HG03378 (cell line): ENCODE results near the gene MRC1.
A peak's percentile ranks its signal among the peaks of the same experiment; 100 is the strongest.

Source experiments
- ATAC-seq: cut with Tn5 transposase; IDR thresholded peaks from one replicate; pipeline ENCODE4 v1.9.1; 2021; ENCODE audit warnings: mild to moderate bottlenecking, moderate library complexity; ENCODE audit not compliant: unreplicated experiment

Gene MRC1

DNA sequence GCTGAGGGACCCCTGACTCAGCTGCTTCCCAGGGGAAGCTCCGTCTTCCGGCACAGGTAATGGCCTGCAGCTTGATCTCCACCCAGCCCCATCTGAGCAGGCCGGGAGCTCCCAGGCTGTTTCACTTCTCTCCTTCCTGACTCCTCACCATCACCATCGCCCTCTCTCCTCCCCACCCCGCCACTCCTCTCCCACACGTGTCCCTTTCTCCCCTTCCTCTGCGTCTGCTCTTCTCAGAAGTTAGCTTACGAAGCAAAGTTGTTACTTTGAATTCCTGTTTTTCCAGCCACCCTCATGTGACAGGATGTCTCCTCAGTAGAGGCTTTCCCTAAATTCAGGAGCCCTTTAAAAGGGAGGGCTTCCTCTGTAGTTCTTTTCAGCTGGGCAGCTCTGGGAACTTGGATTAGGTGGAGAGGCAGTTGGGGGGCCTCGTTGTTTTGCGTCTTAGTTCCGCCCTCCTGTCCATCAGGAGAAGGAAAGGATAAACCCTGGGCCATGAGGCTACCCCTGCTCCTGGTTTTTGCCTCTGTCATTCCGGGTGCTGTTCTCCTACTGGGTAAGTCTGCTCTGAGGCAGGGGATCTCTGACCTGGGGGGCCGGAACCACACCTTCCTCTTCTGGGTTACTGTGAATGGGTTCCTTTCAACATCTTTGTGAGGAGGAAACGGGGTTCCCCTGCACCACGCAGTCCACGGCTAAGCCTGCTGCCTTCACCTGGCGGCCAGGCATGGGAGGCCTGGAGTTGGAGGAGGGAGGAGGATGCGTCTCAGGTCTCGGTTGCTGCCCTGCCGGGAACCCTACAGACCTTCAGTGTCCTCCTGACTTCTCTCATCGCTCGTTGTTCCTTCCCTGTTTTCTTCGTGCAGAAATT is at the start of gene MRC1:
MRC1 (plus strand) TSS at position 378 of the 871 bp plus-strand sequence; CDS start at position 496, 118 bp downstream.
- ATAC-seq: no peak

DNA sequence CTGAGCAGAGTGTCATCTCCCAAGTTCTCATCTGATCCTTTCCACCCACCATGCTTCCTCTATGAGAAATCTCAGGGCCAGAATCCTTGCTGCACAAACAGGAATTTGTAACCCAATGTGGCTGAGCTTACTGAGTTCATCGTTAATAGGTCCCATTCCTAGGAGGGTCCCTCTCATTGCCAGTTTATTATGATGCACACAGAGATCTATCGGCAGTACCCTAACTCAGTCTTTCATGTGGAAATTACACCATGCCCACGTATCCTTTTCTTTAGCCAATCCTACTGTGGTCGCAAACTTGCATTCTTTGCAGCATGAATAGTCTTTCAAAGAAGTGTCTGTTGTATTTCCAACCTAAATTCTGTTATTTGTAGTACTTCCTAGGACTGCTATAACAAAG is 45.0 kb upstream of the MRC1 start:
- ATAC-seq: no peak

DNA sequence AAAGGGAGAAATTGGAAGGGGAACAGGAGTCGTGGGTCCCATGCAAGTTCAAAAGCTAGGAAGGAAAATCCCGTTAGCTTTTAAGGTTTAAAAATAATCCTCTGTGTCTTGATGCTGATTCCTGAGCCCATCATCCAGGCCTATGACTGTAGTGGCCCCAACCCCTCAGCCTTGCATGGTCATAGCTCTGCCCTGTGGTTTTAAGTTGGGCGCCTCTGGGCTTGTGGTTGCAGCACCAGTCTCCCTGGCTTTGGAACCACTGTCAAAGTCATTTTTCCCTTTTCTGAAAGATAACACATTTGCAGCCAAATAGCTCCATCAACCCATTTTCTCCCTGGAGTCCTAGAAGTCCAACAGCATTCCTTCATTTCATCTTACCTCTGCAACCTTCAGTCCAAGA is 43.5 kb upstream of the MRC1 start:
- ATAC-seq: no peak

DNA sequence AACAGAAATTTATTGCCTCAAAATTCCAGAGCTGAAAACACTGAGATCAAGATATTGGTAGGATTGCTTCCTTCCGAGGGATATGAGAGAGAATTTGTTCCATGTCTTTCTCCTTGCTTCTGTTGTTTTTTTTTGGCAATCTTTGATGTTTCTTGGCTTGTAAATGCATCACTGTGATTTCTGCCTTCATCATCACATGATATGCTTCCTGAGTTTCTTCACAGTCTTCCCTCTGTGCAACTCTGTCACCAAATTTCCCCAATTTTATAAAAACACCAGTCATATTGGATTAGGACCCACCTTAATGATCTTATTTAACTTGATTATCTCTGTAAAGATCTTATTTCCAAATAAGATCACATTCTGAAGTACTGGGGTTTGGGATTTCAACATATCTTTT is 42.4 kb upstream of the MRC1 start:
- no peak for ATAC-seq

DNA sequence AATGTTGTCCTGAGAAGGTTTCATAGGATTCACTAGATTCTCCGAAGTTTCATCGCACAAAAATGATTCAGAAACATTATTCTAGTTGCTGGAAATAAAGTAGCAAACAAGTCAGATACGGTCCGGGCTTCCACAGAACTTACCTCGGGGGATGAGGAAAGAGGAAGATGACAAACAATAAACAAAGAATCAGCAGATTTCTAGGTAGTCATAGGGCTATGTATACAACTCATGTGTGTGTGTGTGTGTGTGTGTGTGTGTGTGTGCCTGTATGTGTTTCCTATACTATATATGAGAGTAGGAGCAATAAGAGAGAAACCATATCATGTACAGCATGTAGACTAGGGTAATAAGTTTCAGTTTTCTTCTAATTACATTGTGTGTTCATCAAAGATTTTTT is 40.7 kb upstream of the MRC1 start:
- ATAC-seq: no peak

DNA sequence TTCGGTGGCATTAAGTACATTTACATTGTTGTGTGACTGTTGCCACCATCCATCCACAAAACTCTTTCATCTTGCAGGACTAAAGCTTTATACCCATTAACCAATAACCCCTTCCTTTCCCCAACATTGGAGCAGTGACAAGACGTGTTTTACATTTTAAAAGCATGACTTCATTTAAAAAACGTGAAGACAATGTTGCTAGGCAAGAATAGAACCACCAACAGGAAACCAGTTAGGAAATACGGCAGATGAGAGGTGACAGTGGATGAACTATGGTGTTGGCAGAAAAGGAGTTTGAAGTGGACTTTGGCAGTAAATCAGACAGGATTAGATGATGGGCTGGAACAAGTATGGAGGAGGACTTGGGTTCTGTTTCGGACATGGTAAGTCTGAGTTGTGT is 40.2 kb upstream of the MRC1 start:
- no peak for ATAC-seq

DNA sequence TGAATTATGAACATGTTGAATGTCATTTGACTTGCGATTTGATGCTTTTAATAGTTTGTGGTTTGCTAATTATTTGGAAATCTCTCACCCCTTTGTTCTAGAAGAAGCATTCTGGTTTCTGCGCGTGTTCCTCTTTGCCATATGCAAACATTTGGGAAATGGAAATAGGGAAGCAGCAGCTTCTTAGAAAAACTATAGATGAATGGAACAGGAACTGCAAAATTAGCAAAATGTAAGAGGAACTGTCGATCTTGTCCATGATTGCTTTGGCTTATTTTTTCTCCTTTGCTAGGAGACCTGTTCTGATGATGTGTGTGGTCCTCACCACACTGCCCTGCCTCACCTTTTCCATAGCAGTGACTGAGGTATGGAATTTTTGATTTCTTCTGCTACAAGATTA is 38.1 kb upstream of the MRC1 start:
- no peak for ATAC-seq

DNA sequence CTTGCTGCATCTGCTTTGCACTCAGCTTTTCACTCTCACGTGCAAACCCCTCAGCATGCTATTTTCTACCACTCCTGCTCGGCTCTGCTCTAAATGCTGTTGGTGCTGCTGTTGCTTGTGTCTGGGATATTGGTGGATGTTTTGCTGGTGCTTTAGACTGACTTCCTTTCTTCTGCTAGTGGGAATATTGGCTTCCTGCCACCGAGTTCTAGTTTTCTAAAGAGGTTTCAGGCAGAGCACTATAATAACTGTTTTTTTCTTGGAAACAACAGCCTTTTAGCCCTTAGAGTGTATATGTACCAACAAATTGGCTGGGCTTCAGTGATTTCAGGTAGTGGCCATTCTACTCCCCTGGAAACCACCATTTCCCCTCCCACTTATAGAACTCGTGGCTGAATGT is 29.4 kb upstream of the MRC1 start:
- ATAC-seq: no peak

DNA sequence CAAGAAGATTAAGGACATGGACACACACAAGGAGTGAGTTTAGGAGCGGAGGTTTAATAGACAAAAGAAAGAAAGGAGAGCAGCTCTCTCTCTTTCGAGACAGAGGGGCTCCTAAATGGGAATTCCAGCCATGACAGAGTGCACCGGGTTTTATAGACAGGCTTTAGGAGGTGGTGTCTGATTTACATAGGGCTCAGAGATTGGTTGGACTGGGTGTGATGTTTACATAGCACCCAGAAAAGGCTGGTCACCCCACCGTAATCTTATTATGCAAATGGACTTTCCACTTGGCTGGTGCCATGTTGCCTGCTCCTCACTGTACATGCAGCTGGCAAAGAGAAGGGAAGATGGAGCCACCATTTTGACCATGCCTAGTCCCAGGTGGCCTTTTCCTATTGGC is 28.4 kb upstream of the MRC1 start:
- ATAC-seq: no peak

DNA sequence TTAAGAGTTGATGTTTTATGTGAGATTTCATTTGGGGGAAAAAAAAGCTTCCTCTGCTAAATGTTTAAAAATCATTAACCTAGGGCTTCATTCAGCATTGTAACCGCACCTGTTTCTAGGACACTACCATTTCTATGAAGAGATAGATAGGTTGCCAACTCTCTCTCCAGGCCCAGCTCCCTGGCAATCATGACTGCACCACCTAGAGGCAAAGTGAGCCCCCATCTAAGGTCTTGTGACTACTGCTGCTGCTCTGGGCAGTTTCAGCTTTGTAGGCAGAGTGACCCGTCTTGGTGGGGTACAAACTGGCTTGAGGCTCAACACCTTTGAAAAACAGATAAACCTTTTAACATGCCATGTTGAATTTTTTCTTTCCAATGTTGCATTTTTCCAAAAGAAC is 27.3 kb upstream of the MRC1 start:
- ATAC-seq: no peak

DNA sequence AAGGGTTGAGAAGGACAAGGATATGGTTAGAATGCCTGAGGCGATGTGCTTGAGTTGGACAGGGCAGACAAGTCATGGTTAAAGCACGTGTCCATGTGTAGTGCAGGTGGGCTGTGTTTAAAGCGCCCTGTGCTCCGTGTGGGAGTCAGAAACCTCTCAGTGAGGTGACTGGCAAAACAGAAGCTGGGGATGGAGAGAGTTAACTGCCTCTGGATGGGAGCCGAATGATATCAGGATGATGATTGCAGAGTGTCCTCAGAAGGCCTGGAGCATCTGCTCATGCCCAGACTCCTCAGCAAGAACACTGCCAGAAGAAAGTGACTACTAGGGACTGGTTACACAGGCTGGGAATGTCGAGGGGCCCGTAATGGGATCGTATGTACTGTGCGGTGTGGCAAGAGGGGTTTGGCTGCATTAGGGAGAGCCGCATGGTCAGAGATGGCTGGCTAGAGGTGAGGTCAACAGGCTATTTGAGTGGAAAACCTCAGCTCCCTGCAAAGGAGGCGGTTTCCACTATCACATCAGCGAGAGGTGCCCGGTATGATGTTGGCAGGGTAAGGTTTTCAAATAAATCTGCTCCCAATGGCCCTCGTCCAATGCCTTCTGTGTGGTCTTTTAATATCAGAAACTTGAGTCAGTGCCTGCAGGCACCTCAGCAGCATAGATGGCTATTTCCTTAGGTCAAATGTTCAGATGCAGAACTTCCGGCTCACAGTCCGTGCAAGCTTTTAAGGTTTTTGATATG is 26.1 kb upstream of the MRC1 start:
- ATAC-seq: no peak

DNA sequence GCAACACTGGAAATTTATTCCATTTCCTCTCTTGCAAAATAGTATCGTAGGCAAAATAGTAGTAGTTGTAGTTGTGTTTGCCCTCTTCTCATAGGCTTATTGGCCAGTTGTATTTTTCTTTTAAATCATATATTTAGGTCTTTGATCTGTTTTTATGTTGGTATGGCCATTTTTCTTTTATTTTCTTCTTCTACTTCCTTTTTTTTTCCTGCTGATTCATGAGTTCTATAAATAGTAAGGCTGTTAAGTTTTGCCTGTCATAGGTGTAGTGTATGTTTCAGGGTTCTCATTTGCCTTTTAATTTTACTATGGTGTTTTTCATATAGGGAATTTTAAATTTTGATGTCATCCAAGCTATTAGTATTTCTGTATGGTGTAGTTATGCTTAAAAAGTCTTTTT is 25.4 kb upstream of the MRC1 start:
- ATAC-seq: no peak

DNA sequence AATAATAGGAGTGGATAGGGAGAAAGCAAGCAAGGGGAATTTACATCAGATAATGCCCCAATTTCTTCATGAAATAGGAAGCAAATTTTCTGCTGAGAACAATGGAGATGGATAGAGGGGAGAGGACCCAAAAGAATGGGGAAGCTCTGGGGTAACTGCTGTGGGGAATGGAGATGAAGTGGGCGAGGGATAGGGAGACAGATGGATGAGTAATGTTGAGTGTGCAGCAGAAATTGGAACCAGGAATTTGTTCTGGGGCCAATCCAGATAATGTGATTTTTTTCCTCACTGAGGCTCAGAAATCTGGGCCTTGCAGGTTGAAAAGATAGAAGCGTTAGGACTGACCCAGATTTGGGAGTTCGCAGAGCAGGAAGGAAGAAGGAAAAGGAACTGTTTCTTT is 24.5 kb upstream of the MRC1 start:
- no peak for ATAC-seq

DNA sequence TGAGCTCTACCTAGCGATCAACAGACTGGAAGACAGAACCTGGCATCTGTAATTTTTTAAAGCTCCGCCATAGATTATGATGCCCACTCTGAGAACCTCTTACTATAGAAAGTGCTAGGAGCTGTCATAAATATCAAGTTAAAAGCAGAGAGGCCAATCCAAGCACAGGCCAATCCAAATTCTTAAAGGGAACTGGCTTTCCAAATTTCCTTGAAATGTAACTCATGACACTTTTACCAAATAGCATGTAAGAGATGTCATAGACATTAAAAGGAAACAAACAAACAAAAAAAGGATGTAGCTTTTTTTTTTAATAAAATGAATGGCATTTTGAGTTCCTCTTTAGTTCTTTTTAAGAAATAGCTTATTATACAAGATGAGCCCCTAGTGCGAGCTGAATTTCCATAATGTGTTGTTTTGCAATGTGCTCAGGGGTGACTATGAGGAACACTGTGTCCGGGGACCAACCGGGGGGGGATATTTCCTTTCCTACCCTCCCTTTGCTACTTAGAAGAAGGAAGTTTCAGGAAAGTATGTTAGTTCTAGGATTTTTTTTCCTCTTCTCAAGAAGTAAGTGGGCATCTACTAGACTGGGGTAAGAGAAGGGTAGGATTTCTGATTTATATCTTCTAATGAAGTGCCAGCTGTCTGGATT is 23.7 kb upstream of the MRC1 start:
- no peak for ATAC-seq

DNA sequence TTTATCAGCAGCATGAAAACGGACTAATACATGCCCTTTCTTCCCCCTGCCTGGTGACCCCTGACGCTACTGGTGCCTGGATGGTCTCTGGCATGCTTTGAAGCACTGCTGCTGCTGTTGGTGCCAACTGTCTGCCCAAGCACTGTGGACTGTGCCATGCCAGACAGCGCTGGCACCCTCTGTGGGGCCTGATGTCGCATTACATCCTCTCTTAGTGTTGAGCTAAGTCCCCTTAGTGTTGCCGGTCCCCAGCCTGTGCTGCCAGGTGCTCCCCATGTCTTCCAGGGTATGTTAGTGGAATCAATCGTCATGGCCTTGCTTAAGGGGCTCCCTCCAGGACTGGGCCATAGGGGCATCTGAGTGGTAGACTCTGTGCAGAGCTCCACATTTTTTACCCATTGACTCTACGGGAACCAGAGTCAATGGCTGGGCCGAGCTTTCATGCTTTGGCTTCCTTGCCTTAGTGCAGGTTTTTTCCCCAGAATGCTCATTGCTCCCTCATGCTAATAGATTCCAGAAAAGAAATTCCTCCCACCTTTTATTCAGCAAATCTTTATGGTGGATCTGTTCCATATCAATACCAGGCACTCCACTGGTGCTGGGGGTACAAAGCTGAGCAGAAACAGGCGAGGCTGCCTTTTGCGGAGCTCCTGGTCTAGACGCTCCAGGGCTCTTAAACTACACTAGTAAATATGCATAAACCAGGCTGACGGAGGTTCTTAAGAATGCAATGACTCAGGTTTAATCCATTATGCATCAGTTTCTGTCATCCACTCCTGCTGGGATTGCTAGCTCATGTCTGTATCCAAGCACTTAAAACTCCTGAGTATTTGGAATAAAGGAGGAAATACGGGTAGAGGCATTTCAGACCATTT is 21.8 kb upstream of the MRC1 start:
- no peak for ATAC-seq

DNA sequence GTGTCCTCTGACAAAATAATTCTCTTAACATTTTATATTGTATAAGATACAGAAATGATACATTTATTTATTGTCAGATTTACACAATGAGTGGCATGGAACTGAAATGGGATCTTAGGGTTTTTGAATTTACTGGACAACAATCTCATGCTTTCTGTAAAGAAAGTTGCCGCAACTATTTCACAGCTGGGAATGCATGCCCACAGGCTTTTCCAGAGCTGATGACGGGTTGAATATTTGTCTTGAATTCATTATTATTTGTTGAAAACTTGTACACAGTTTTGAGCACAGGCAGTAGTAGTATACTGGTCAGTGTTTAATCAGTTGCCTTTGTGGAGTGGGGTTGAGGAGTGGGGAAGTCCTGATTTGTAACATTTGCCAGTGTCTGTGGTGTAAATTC is 20.5 kb upstream of the MRC1 start:
- ATAC-seq: no peak

DNA sequence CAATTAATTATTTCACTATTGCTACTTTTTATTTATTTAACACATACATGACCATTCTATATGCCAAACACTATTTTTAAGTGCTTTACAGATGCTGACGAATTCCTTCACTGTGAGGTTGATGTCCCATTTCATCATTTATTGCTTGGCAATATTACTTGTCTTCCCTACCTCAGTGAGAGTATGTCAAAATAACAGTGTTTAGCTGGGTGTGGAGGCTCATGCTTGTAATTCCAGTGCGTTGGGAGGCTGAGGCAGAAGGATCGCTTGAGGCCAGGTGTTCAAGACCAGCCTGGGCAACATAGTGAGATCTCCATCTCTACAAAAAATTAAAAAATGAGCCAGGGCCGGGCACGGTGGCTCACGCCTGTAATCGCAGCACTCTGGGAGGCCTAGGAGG is 19.8 kb upstream of the MRC1 start:
- ATAC-seq: no peak

DNA sequence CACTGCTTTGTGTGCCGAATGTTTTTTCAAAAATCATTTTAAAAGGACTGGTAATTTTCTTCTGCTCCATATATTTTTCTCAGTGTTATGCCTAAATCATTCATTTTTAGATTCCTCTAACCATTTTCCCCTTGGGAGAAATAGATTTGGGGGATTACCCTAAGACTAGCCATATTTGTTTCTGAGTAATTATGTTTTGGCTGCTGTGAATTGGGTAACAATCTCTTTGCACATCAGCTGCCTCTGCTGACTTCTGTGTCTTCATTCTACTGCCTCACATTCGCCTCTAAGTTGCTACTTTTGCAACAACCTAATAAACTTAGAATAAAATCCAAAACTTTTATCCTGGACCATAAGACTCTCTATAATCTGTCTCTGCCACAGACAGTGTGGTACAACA is 18.5 kb upstream of the MRC1 start:
- ATAC-seq: no peak

DNA sequence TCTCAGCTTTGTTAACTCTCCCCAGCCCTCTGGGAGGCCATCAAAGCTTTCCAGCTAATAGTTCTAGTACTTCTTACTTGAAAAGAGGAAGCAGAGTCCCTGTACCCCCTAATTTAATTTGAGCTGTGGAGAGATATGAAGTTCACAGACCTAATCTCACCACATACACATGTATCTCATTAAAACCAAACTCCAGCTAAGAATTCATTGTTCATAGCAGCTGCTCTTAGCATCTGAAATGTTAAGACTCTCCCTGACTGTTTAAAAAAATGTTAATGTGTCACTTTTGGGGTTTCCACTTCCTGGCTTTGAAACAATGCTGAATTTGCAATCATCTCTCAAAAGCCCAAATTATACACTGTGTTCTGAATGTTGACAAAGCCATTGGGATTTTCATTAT is 16.2 kb upstream of the MRC1 start:
- peak; percentile 47 for ATAC-seq

DNA sequence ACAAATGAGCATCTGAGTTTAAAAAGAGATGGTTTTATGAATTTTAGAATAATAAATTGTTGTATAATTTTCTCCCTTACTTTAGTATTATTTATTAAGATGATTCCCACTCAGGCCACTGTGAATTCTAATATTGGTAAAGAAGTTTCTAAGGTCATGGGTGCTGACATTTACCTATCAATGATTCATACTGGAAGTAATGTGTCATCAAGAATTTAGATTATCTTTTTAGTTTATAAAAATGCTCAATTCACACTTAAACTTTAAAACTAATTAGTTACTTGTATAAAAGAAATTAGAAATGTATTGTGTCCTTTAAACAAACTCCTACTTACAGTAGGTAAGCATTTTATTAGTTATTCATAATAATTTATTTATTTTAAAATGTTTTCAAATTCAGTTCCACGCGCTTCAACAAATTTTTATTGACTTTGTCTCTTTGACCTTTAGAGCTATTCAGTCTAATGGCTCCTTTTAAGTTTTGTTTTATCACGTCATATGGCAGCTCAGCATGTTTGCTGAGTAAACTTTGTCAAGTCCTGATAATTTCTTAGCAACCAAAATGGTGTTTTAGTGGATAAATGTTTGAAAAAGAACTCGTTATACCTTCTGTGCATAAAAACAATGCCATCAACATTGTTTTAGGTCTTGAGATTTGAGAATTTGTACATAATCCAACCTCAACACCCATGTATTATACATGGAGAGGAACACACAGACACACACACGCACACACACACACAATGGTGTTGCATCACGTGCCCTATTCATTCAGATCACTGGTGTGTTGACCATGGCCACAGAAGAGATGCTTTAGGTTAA is 15.1 kb upstream of the MRC1 start:
- no peak for ATAC-seq
